Kidney epithelial cell (primary cell): Measurements from ENCODE around the gene ADGRG1. TPM values are rescaled to one million over a fixed set of nuclear protein-coding genes. Genes with fewer than 3 reads are reported as not detected.

Experiments used
- DNase-seq: peaks from one replicate; pipeline ENCODE4 v3.0.0-alpha.2; 2010; ENCODE audit warnings: low read depth
- H3K27me3 ChIP-seq: 2 replicates; pipeline ENCODE4 v1.6.0; 2011; ENCODE audit warnings: low read length; ENCODE audit not compliant: control insufficient read depth, insufficient read depth
- H3K36me3 ChIP-seq: 2 replicates; pipeline ENCODE4 v1.5.1; 2011; ENCODE audit warnings: low read length; ENCODE audit not compliant: control insufficient read depth, insufficient read depth
- H3K4me3 ChIP-seq: 2 replicates; pipeline ENCODE4 v1.5.1; 2011; ENCODE audit warnings: low read depth, mild to moderate bottlenecking, control low read depth, low read length
- total RNA-seq: library from RNA; depleted of rRNA; stranded (reverse); fragments of >200 nt; gene quantifications from 2 replicates; pipeline ENCODE4 v1.2.3, GENCODE V29; 2015
- TF ChIP-seq, protein P1 (sequence below): IDR thresholded peaks from 2 replicates; pipeline ENCODE4 v1.5.1; 2011; ENCODE audit warnings: mild to moderate bottlenecking, moderate library complexity, low read length, control low read depth, inconsistent platforms; ENCODE audit not compliant: insufficient read depth, poor library complexity, severe bottlenecking

Gene ADGRG1
- total RNA-seq, 1 donor from 2014 or later, result 150 TPM

DNA sequence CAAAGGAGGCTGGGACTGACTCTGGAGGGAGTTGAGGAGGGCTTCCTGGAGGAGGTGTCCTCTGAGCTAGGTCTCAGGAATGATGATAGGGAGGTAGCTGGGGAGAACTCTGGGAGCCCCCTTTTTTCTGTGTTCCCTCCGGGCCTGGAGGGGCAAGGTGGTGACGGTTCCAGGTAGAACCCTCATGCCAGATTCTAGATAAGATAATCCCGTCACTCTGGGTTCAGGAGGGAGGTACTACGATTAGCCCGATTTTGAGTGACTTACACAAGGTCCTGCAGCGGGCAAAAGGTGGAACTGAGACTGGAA, 21.0 kb downstream of the ADGRG1 start:
- TF ChIP-seq, protein P1, sequence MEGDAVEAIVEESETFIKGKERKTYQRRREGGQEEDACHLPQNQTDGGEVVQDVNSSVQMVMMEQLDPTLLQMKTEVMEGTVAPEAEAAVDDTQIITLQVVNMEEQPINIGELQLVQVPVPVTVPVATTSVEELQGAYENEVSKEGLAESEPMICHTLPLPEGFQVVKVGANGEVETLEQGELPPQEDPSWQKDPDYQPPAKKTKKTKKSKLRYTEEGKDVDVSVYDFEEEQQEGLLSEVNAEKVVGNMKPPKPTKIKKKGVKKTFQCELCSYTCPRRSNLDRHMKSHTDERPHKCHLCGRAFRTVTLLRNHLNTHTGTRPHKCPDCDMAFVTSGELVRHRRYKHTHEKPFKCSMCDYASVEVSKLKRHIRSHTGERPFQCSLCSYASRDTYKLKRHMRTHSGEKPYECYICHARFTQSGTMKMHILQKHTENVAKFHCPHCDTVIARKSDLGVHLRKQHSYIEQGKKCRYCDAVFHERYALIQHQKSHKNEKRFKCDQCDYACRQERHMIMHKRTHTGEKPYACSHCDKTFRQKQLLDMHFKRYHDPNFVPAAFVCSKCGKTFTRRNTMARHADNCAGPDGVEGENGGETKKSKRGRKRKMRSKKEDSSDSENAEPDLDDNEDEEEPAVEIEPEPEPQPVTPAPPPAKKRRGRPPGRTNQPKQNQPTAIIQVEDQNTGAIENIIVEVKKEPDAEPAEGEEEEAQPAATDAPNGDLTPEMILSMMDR, result no peak
- no peaks in the 10 kb centered on the region for H3K36me3 ChIP-seq
- no peak overlapping the region for H3K4me3 ChIP-seq
- DNase-seq, result no peak
- H3K27me3 ChIP-seq, result no peaks in the 10 kb centered on the region

GRCh38 chr16:57649846-57650245, 21.4 kb downstream of the ADGRG1 start:
- TF ChIP-seq, protein P1, result no peak
- H3K4me3 ChIP-seq, result no peak overlapping the region
- no peaks in the 10 kb centered on the region for H3K36me3 ChIP-seq
- H3K27me3 ChIP-seq, result no peaks in the 10 kb centered on the region
- no peak for DNase-seq

DNA sequence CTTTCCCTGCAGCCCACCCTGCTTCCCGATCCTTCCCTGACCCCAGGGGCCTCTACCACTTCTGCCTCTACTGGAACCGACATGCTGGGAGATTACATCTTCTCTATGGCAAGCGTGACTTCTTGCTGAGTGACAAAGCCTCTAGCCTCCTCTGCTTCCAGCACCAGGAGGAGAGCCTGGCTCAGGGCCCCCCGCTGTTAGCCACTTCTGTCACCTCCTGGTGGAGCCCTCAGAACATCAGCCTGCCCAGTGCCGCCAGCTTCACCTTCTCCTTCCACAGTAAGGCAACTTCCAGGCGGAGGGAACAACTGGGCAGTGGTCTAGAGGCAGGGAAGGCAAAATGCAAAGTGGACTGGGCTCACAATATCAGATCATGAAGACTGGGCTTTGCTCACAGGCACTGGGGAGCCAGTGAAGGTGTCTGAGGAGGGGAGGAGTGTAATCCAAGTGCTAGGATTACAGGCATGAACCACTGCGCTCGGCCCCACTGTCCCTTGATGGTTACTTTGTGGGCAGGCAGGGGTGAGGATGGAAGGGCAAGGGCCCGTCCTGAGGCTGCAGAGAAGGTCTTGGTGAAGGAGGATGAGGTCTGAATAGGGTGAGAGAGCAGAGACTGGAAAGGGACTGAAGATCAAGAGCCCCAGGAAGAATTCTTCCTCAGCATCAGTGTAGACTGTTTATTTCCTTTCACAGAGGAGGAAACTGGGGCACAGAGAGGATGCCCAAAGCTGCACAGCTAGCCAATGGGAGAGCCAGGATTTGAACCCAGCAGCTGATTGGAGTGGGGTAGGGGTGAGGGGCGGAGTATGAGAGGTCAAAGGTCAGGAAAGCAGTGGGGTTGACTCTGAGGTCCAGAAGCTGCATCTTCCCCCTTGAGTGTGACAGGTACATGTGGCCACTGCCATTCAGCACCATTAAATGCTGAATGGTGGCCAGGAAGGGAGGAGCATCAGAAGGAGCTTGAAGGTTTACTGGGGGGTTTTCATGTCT, 23.2 kb downstream of the ADGRG1 start:
- TF ChIP-seq, protein P1, result no peak
- Histone ChIP-seq H3K36me3 (no peaks in the 10 kb centered on the region), H3K4me3 (no peak overlapping the region), H3K27me3 (no peaks in the 10 kb centered on the region)
- no peak for DNase-seq

GRCh38 chr16:57652695-57653471, 24.5 kb downstream of the ADGRG1 start:
- TF ChIP-seq, protein P1, result no peak
- H3K4me3 ChIP-seq, result no peak overlapping the region
- no peaks in the 10 kb centered on the region for H3K27me3 ChIP-seq
- H3K36me3 ChIP-seq, result no peaks in the 10 kb centered on the region
- DNase-seq, result no peak

DNA sequence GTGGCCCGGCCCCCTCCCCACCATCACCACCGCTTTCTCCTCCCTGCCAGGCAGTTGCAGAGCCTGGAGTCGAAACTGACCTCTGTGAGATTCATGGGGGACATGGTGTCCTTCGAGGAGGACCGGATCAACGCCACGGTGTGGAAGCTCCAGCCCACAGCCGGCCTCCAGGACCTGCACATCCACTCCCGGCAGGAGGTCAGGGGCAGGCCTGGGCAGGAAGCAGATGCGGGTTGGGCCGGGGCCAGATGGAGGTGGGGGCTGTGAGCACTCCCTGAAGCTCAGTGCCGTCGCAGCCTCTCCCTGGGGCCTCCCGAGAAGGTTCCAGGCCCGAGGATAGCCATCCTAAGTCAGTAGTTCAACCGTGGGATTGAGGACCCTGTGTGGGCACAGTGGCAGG, 25.5 kb downstream of the ADGRG1 start:
- Histone ChIP-seq H3K36me3 (no peaks in the 10 kb centered on the region), H3K4me3 (no peak overlapping the region), H3K27me3 (no peaks in the 10 kb centered on the region)
- DNase-seq, result no peak
- TF ChIP-seq, protein P1, result no peak
